SK-N-MC (cell line): Measurements from ENCODE around the gene ESPNL.

Source experiments
- EZH2 ChIP-seq: fragments of 200-600 bp; sonication (generic); IDR thresholded peaks from one replicate; pipeline ENCODE4 v1.6.1; 2017; ENCODE audit warnings: antibody characterized with exemption
- FOXP2 ChIP-seq: optimal IDR thresholded peaks from 2 replicates; pipeline ENCODE3; 2011; ENCODE audit warnings: mild to moderate bottlenecking, moderate library complexity; ENCODE audit not compliant: insufficient read depth; ENCODE audit errors: extremely low read length, control extremely low read depth
- POLR2AphosphoS5 ChIP-seq: IDR thresholded peaks from 2 replicates; pipeline ENCODE4 v1.6.1; 2012; ENCODE audit warnings: mild to moderate bottlenecking, low read depth, low read length, borderline replicate concordance

- TF ChIP-seq POLR2AphosphoS5 (no peak), EZH2 (no peak), FOXP2 (no peak)
Observed at GRCh38 chr2:238084761-238085160, 15.4 kb upstream of the ESPNL start.
